Caco-2 (cell line): ENCODE measurements around the gene KCNAB1. TPM values are rescaled to one million over a fixed set of nuclear protein-coding genes. Genes with fewer than 3 reads are reported as not detected.
"Not testable (repeated sequence)": the region's sequence is repeated elsewhere in the genome, so short reads cannot be mapped to it uniquely, and the experiment has no call there.

Experiments
- BruUV-seq: library from RNA; stranded (reverse); fragments of 400-500 nt; replicated peaks from 2 replicates; lab custom pipeline; 2021; lab: Mats Ljungman, UMichigan
- CTCF ChIA-PET: fragments of 300-600 bp; sonication (Branson Sonifier 250); formaldehyde crosslinking; loops from one replicate; lab custom pipeline; 2022; ENCODE audit warnings: antibody characterized with exemption; lab: Charles Lee
- POLR2A ChIA-PET: fragments of 300-600 bp; sonication (Branson Sonifier 250); formaldehyde crosslinking; loops from one replicate; lab custom pipeline; 2022; ENCODE audit warnings: antibody characterized with exemption; lab: Charles Lee
- DNase-seq, 2 experiments: peaks; one replicate each; pipeline versions ENCODE4 v3.0.0 to v3.0.0-alpha.2; 2020 to 2022
- H3K27me3 ChIP-seq: replicated peaks from 2 replicates; pipeline ENCODE4 v1.6.0; 2011; ENCODE audit warnings: low read length; ENCODE audit not compliant: control insufficient read depth, insufficient read depth
- H3K36me3 ChIP-seq: 2 replicates; pipeline ENCODE4 v1.5.1; 2011; ENCODE audit warnings: low read length; ENCODE audit not compliant: control insufficient read depth, insufficient read depth
- H3K4me1 ChIP-seq: fragments of 250-450 bp; sonication (Bioruptor Pico); 2 replicates; pipeline ENCODE4 v1.5.1; 2020; ENCODE audit warnings: mild to moderate bottlenecking
- H3K4me3 ChIP-seq: 2 replicates; pipeline ENCODE4 v1.5.1; 2011; ENCODE audit warnings: low read depth, mild to moderate bottlenecking, control low read depth, low read length
- H3K9me3 ChIP-seq: fragments of 250-450 bp; sonication (Bioruptor Pico); 2 replicates; pipeline ENCODE4 v1.5.1; 2020; ENCODE audit warnings: mild to moderate bottlenecking, moderate library complexity
- H3K27ac Mint-ChIP-seq: one replicate; pipeline ENCODE4 v1.8.0; 2022; ENCODE audit warnings: mixed read lengths; ENCODE audit not compliant: unreplicated experiment
- H3K27me3 Mint-ChIP-seq: one replicate; pipeline ENCODE4 v1.8.0; 2022; ENCODE audit warnings: mixed read lengths; ENCODE audit not compliant: insufficient read depth, unreplicated experiment
- H3K36me3 Mint-ChIP-seq: one replicate; pipeline ENCODE4 v1.8.0; 2022; ENCODE audit warnings: mild to moderate bottlenecking, mixed read lengths; ENCODE audit not compliant: insufficient read depth, unreplicated experiment
- H3K4me1 Mint-ChIP-seq: one replicate; pipeline ENCODE4 v1.8.0; 2022; ENCODE audit warnings: low read depth, mixed read lengths; ENCODE audit not compliant: unreplicated experiment
- H3K4me3 Mint-ChIP-seq: one replicate; pipeline ENCODE4 v1.8.0; 2022; ENCODE audit warnings: mild to moderate bottlenecking, moderate library complexity, mixed read lengths; ENCODE audit not compliant: unreplicated experiment
- H3K9me3 Mint-ChIP-seq: one replicate; pipeline ENCODE4 v1.8.0; 2022; ENCODE audit warnings: mixed read lengths; ENCODE audit not compliant: unreplicated experiment
- intact Hi-C: fragments of 100-400 bp; cut with micrococcal nuclease; formaldehyde crosslinking; loops from one replicate; pipeline ENCODE4 v1.10.0; 2022; ENCODE audit not compliant: unreplicated experiment
- total RNA-seq: library from RNA; stranded (reverse); gene quantifications from 2 replicates; pipeline ENCODE4 v1.2.3, GENCODE V29; 2022
- TF ChIP-seq, protein P1 (sequence below), 2 experiments: fragments of 200-600 bp in 1 of 2; IDR thresholded peaks; 1 replicate in 1 of 2; 2 replicates in 1 of 2; pipeline versions ENCODE4 v1.5.1 to v1.8.0; 2011 to 2022; ENCODE audit warnings: antibody characterized with exemption in 1 of 2, control low read depth in 1 of 2, inconsistent platforms in 1 of 2, low read depth in 1 of 2, low read length in 1 of 2, mild to moderate bottlenecking in 1 of 2, moderate library complexity in 1 of 2; ENCODE audit not compliant: insufficient read depth in 1 of 2, severe bottlenecking in 1 of 2, unreplicated experiment in 1 of 2

The KCNAB1 gene
- total RNA-seq, 1 experiment from 2014 or later = 0.14 TPM

- H3K4me3 ChIP-seq = no peak overlapping the region
- ChIA-PET POLR2A (no interaction called here), CTCF (no interaction called here)
- Mint-ChIP-seq H3K9me3 (no peaks in the 10 kb centered on the region), H3K4me1 (no peaks in the 10 kb centered on the region), H3K4me3 (no peak overlapping the region), H3K27me3 (peaks cover 8% of the 10 kb centered on the region), H3K36me3 (no peaks in the 10 kb centered on the region), H3K27ac (no peak overlapping the region)
- intact Hi-C loops = no loop called here
- BruUV-seq = no TSS peak
- no peaks in the 10 kb centered on the region for H3K27me3 ChIP-seq
- H3K36me3 ChIP-seq = no peaks in the 10 kb centered on the region
- H3K9me3 ChIP-seq = no peaks in the 10 kb centered on the region
- H3K4me1 ChIP-seq = no peaks in the 10 kb centered on the region
- DNase-seq = no peak
- TF ChIP-seq, protein P1, sequence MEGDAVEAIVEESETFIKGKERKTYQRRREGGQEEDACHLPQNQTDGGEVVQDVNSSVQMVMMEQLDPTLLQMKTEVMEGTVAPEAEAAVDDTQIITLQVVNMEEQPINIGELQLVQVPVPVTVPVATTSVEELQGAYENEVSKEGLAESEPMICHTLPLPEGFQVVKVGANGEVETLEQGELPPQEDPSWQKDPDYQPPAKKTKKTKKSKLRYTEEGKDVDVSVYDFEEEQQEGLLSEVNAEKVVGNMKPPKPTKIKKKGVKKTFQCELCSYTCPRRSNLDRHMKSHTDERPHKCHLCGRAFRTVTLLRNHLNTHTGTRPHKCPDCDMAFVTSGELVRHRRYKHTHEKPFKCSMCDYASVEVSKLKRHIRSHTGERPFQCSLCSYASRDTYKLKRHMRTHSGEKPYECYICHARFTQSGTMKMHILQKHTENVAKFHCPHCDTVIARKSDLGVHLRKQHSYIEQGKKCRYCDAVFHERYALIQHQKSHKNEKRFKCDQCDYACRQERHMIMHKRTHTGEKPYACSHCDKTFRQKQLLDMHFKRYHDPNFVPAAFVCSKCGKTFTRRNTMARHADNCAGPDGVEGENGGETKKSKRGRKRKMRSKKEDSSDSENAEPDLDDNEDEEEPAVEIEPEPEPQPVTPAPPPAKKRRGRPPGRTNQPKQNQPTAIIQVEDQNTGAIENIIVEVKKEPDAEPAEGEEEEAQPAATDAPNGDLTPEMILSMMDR (IDR thresholded peaks at IDR 0.05; ENCODE audit: insufficient read depth in 1 of 2, low read depth in 1 of 2, low read length in 1 of 2, severe bottlenecking in 1 of 2, unreplicated experiment in 1 of 2) = no peak
Measured at GRCh38 chr3:156090126-156090525, 30.3 kb upstream of the KCNAB1 start.

- BruUV-seq = no TSS peak
- CTCF ChIA-PET = no interaction called here
Measured at GRCh38 chr3:156093964-156094363, 26.4 kb upstream of the KCNAB1 start.

DNA sequence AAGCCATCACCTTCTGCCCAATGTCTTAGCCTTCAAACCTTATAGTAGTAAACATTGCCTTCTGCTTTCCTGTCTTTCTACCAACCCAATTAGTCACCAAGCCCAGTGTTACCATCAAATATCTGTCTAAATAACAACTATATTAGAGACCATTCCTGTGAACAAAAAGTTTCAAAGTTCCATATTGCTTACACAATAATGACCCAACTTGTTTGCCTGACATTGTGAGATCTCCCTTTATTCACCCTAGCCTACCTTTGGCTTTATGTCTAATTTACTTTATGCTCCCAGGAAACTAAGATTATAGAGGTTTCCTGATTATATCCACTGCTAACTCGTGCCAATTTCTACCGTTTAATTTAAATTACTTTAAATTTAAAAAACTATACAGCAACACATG, 26.0 kb upstream of the KCNAB1 start:
- intact Hi-C loops = no loop called here
- Mint-ChIP-seq H3K4me3 (no peak overlapping the region), H3K36me3 (no peaks in the 10 kb centered on the region), H3K27ac (no peak overlapping the region), H3K27me3 (peaks cover 18% of the 10 kb centered on the region), H3K4me1 (no peaks in the 10 kb centered on the region), H3K9me3 (no peaks in the 10 kb centered on the region)
- TF ChIP-seq, protein P1 (IDR thresholded peaks at IDR 0.05; ENCODE audit: insufficient read depth in 1 of 2, low read depth in 1 of 2, low read length in 1 of 2, severe bottlenecking in 1 of 2, unreplicated experiment in 1 of 2) = no peak
- BruUV-seq = no TSS peak
- DNase-seq = no peak
- Histone ChIP-seq H3K9me3 (no peaks in the 10 kb centered on the region), H3K36me3 (no peaks in the 10 kb centered on the region), H3K4me1 (no peaks in the 10 kb centered on the region), H3K4me3 (no peak overlapping the region), H3K27me3 (no peaks in the 10 kb centered on the region)
- POLR2A ChIA-PET = no interaction called here
- CTCF ChIA-PET = no interaction called here

More at GRCh38 chr3:156093964-156094363, 26.4 kb upstream of the KCNAB1 start:
- Mint-ChIP-seq H3K36me3 (no peaks in the 10 kb centered on the region), H3K9me3 (no peaks in the 10 kb centered on the region), H3K27ac (no peak overlapping the region), H3K27me3 (peaks cover 18% of the 10 kb centered on the region), H3K4me3 (no peak overlapping the region), H3K4me1 (no peaks in the 10 kb centered on the region)
- intact Hi-C loops = no loop called here
- no peaks in the 10 kb centered on the region for H3K27me3 ChIP-seq
- no peak overlapping the region for H3K4me3 ChIP-seq
- H3K9me3 ChIP-seq = no peaks in the 10 kb centered on the region
- TF ChIP-seq, protein P1 (IDR thresholded peaks at IDR 0.05; ENCODE audit: insufficient read depth in 1 of 2, low read depth in 1 of 2, low read length in 1 of 2, severe bottlenecking in 1 of 2, unreplicated experiment in 1 of 2) = no peak
- H3K36me3 ChIP-seq = no peaks in the 10 kb centered on the region
- H3K4me1 ChIP-seq = no peaks in the 10 kb centered on the region
- DNase-seq = no peak
- POLR2A ChIA-PET = no interaction called here

DNA sequence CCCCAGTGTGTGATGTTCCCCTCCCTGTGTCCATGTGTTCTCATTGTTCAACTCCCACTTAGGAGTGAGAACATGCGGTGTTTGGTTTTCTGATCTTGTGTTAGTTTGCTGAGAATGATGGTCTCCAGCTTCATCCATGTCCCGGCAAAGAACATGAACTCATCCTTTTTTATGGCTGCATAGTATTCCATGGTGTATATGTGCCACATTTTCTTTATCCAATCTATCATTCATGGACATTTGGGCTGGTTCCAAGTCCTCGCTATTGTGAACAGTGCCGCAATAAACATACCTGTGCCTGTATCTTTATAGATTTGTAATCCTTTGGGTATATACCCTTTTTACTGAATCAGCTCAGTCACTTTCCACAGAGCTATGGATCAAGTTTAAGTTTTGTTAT, 24.7 kb upstream of the KCNAB1 start:
- intact Hi-C loops, H3K4me3 Mint-ChIP-seq, H3K4me1 Mint-ChIP-seq, H3K9me3 ChIP-seq, H3K27ac Mint-ChIP-seq, BruUV-seq, POLR2A ChIA-PET, H3K4me1 ChIP-seq, H3K36me3 ChIP-seq, H3K9me3 Mint-ChIP-seq, CTCF ChIA-PET, DNase-seq, H3K27me3 ChIP-seq, H3K4me3 ChIP-seq, H3K36me3 Mint-ChIP-seq: not testable (repeated sequence)
- peaks cover 15% of the 10 kb centered on the region for H3K27me3 Mint-ChIP-seq
